Astrocyte (in vitro differentiated cells and primary cell): Measurements from ENCODE around the gene FYN.

Experiments
- EZH2 ChIP-seq: IDR thresholded peaks from 2 replicates; pipeline ENCODE4 v1.6.1; 2012; ENCODE audit warnings: mild to moderate bottlenecking, low read length, inconsistent platforms; ENCODE audit not compliant: insufficient read depth
- TF ChIP-seq, protein P1 (sequence below): IDR thresholded peaks from 2 replicates; pipeline ENCODE4 v1.5.1; 2011; ENCODE audit warnings: low read depth, mild to moderate bottlenecking, inconsistent platforms, low read length, moderate library complexity; ENCODE audit not compliant: insufficient read depth

DNA sequence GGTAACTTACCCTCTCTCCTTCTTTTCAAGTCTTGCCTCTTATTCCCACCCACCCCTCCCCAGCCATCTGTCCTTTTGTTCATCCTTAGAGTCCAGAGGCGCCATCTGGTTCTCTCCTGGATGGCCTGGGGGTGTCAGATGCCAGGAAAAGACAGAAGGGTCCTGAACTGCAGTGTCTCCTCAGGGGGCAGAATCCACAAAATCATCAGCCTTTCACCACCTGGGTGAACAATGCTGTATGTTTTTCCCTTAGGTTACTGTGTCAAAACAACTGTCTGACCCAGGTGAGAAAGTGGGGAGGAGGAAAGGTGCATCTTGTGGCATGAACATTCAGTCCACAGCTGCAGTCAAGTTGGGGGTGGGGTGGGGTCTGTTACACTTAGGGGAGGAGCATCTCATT is 47.9 kb upstream of the FYN start:
- TF ChIP-seq, protein P1, sequence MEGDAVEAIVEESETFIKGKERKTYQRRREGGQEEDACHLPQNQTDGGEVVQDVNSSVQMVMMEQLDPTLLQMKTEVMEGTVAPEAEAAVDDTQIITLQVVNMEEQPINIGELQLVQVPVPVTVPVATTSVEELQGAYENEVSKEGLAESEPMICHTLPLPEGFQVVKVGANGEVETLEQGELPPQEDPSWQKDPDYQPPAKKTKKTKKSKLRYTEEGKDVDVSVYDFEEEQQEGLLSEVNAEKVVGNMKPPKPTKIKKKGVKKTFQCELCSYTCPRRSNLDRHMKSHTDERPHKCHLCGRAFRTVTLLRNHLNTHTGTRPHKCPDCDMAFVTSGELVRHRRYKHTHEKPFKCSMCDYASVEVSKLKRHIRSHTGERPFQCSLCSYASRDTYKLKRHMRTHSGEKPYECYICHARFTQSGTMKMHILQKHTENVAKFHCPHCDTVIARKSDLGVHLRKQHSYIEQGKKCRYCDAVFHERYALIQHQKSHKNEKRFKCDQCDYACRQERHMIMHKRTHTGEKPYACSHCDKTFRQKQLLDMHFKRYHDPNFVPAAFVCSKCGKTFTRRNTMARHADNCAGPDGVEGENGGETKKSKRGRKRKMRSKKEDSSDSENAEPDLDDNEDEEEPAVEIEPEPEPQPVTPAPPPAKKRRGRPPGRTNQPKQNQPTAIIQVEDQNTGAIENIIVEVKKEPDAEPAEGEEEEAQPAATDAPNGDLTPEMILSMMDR = no peak
- no peak for TF ChIP-seq EZH2
